ENCODE results near the gene PID1.

The PID1 gene

GRCh38 chr2:229176136-229176535 is 95.0 kb downstream of the PID1 start:
- Histone ChIP-seq H3K27ac (no peak overlapping the region), H3K4me3 (no peak overlapping the region)

GRCh38 chr2:229175497-229175863 is 95.6 kb downstream of the PID1 start:
- Histone ChIP-seq H3K27ac (peak overlapping the region in 1 of 21 experiments; percentile 30), H3K4me3 (no peak overlapping the region)

GRCh38 chr2:229174794-229175496 is 96.1 kb downstream of the PID1 start:
- Histone ChIP-seq H3K27ac (peak overlapping the region in 2 of 21 experiments; percentile 58 to 65), H3K4me3 (no peak overlapping the region)

- no peak overlapping the region for H3K4me3 ChIP-seq
- H3K27ac ChIP-seq: no peak overlapping the region
Observed at GRCh38 chr2:229173825-229174359, 97.2 kb downstream of the PID1 start.

GRCh38 chr2:229170916-229171315 is 100.2 kb downstream of the PID1 start:
- Histone ChIP-seq H3K27ac (peak overlapping the region in 2 of 21 experiments; percentile 6), H3K4me3 (no peak overlapping the region)

- Histone ChIP-seq H3K4me3 (no peak overlapping the region), H3K27ac (no peak overlapping the region)
Observed at GRCh38 chr2:229170171-229170570, 100.9 kb downstream of the PID1 start.

GRCh38 chr2:229169751-229170150 is 101.3 kb downstream of the PID1 start:
- Histone ChIP-seq H3K4me3 (no peak overlapping the region), H3K27ac (no peak overlapping the region)

- no peak overlapping the region for H3K4me3 ChIP-seq
- H3K27ac ChIP-seq: no peak overlapping the region
Observed at GRCh38 chr2:229164545-229165249, 106.4 kb downstream of the PID1 start.

GRCh38 chr2:229163893-229164292 is 107.2 kb downstream of the PID1 start:
- no peak overlapping the region for H3K27ac ChIP-seq
- no peak overlapping the region for H3K4me3 ChIP-seq

- Histone ChIP-seq H3K4me3 (no peak overlapping the region), H3K27ac (no peak overlapping the region)
Observed at GRCh38 chr2:229162015-229162414, 109.1 kb downstream of the PID1 start.

- Histone ChIP-seq H3K4me3 (no peak overlapping the region), H3K27ac (no peak overlapping the region)
Observed at GRCh38 chr2:229160984-229161383, 110.1 kb downstream of the PID1 start.

GRCh38 chr2:229160180-229160579 is 110.9 kb downstream of the PID1 start:
- H3K27ac ChIP-seq: no peak overlapping the region
- no peak overlapping the region for H3K4me3 ChIP-seq

- Histone ChIP-seq H3K27ac (no peak overlapping the region), H3K4me3 (no peak overlapping the region)
Observed at GRCh38 chr2:229159405-229159804, 111.7 kb downstream of the PID1 start.

GRCh38 chr2:229154381-229154780 is 116.7 kb downstream of the PID1 start:
- Histone ChIP-seq H3K27ac (no peak overlapping the region), H3K4me3 (no peak overlapping the region)

- Histone ChIP-seq H3K4me3 (no peak overlapping the region), H3K27ac (no peak overlapping the region)
Observed at GRCh38 chr2:229153951-229154350, 117.1 kb downstream of the PID1 start.

GRCh38 chr2:229153267-229153666 is 117.8 kb downstream of the PID1 start:
- no peak overlapping the region for H3K4me3 ChIP-seq
- H3K27ac ChIP-seq: no peak overlapping the region

GRCh38 chr2:229152674-229153073 is 118.4 kb downstream of the PID1 start:
- H3K27ac ChIP-seq: no peak overlapping the region
- H3K4me3 ChIP-seq: no peak overlapping the region

GRCh38 chr2:229150317-229150716 is 120.8 kb downstream of the PID1 start:
- H3K27ac ChIP-seq: no peak overlapping the region
- no peak overlapping the region for H3K4me3 ChIP-seq

GRCh38 chr2:229141424-229142025 is 129.6 kb downstream of the PID1 start:
- no peak overlapping the region for H3K27ac ChIP-seq

GRCh38 chr2:229137639-229138038 is 133.4 kb downstream of the PID1 start:
- H3K27ac ChIP-seq: no peak overlapping the region

More at GRCh38 chr2:229141424-229142025, 129.6 kb downstream of the PID1 start:
- H3K4me3 ChIP-seq: no peak overlapping the region

GRCh38 chr2:229137066-229137465 is 134.0 kb downstream of the PID1 start:
- Histone ChIP-seq H3K4me3 (no peak overlapping the region), H3K27ac (no peak overlapping the region)

More at GRCh38 chr2:229137639-229138038, 133.4 kb downstream of the PID1 start:
- H3K4me3 ChIP-seq: no peak overlapping the region

Measured in skin epidermis (tissue), 12 donors.